ENCODE data around the gene DNAJB12.

GRCh38 chr10:72385724-72386123, 31.0 kb upstream of the DNAJB12 start:
- TF ChIP-seq NKRF (conservative IDR thresholded peaks at IDR 0.05) (no peak), HDAC2 (IDR thresholded peaks at IDR 0.05) (no peak), ZZZ3 (IDR thresholded peaks at IDR 0.05; ENCODE audit: control insufficient read depth, insufficient read length, low read depth) (no peak), CTCF (IDR thresholded peaks at IDR 0.05 in 2 of 3, conservative IDR thresholded peaks at IDR 0.05 in 1 of 3; ENCODE audit: control insufficient read depth in 2 of 3, extremely low read depth in 1 of 3, insufficient read depth in 1 of 3, low read depth in 3 of 3, low read length in 3 of 3) (no peak), EZH2 (IDR thresholded peaks at IDR 0.05; ENCODE audit: borderline replicate concordance, control insufficient read depth, low read depth, low read length) (no peak), ZBTB11 (CRISPR knock-in tag; IDR thresholded peaks at IDR 0.05) (no peak), CHD1 (IDR thresholded peaks at IDR 0.05; ENCODE audit: low read depth, low read length) (no peak)

Data from GM12878 (cell line).